Neuronal stem cell (in vitro differentiated cells): ENCODE results near the gene RBMY1F. TPM values are rescaled to one million over a fixed set of nuclear protein-coding genes. Genes with fewer than 3 reads are reported as not detected.
"Not testable (repeated sequence)": the region's sequence is repeated elsewhere in the genome, so short reads cannot be mapped to it uniquely, and the experiment has no call there.

Experiments used
- DNase-seq: peaks from one replicate; pipeline ENCODE4 v3.0.0-alpha.2; 2013; ENCODE audit warnings: low spot score
- H2AFZ ChIP-seq: one replicate; pipeline ENCODE4 v1.6.1; 2013; ENCODE audit warnings: mild to moderate bottlenecking, low read length, inconsistent platforms
- H2AK5ac ChIP-seq: 2 replicates; pipeline ENCODE4 v1.6.1; 2013; ENCODE audit warnings: low read depth, mild to moderate bottlenecking, inconsistent platforms, low read length, moderate library complexity, mixed read lengths
- H2BK120ac ChIP-seq: 2 replicates; pipeline ENCODE4 v1.6.1; 2013; ENCODE audit warnings: low read depth, mild to moderate bottlenecking, inconsistent platforms, low read length, moderate library complexity, mixed read lengths
- H2BK12ac ChIP-seq: one replicate; pipeline ENCODE4 v1.6.1; 2013; ENCODE audit warnings: low read length, inconsistent platforms
- H2BK15ac ChIP-seq: 2 replicates; pipeline ENCODE4 v1.6.1; 2013; ENCODE audit warnings: mild to moderate bottlenecking, low read length, inconsistent platforms, mixed read lengths
- H2BK5ac ChIP-seq: one replicate; pipeline ENCODE4 v1.6.1; 2013; ENCODE audit warnings: inconsistent platforms, mild to moderate bottlenecking, low read length, moderate library complexity
- H3K14ac ChIP-seq: one replicate; pipeline ENCODE4 v1.6.1; 2013; ENCODE audit warnings: low read length, inconsistent platforms
- H3K18ac ChIP-seq: 2 replicates; pipeline ENCODE4 v1.6.1; 2013; ENCODE audit warnings: low read length, inconsistent platforms
- H3K23ac ChIP-seq: 2 replicates; pipeline ENCODE4 v1.6.1; 2013; ENCODE audit warnings: low read depth, mild to moderate bottlenecking, mixed read lengths, low read length, inconsistent platforms; ENCODE audit not compliant: poor library complexity
- H3K27ac ChIP-seq: replicated peaks from 3 replicates; pipeline ENCODE4 v1.5.1; 2013; ENCODE audit warnings: low read length, inconsistent platforms
- H3K27me3 ChIP-seq, 3 experiments: 2 replicates each; pipeline ENCODE4 v1.6.1; 2013; ENCODE audit warnings: low read length in 3 of 3, mild to moderate bottlenecking in 2 of 3, inconsistent platforms in 1 of 3, low read depth in 1 of 3, mixed read lengths in 1 of 3, moderate library complexity in 1 of 3; ENCODE audit not compliant: control insufficient read depth in 3 of 3, insufficient read depth in 3 of 3
- H3K36me3 ChIP-seq, 2 donors: replicated peaks in 1 of 2; 2 replicates each; pipeline ENCODE4 v1.6.1; 2013; ENCODE audit warnings: low read length in 2 of 2; ENCODE audit not compliant: control insufficient read depth in 2 of 2, insufficient read depth in 2 of 2
- H3K4ac ChIP-seq: 2 replicates; pipeline ENCODE4 v1.6.1; 2013; ENCODE audit warnings: inconsistent platforms, mild to moderate bottlenecking, low read length, moderate library complexity
- H3K4me1 ChIP-seq, 2 donors: 1 replicate in 1 of 2; 2 replicates in 1 of 2; pipeline ENCODE4 v1.6.1; 2013; ENCODE audit warnings: low read length in 2 of 2, low read depth in 1 of 2; ENCODE audit not compliant: control insufficient read depth in 2 of 2, insufficient read depth in 1 of 2
- H3K4me2 ChIP-seq: one replicate; pipeline ENCODE4 v1.6.1; 2013; ENCODE audit warnings: mild to moderate bottlenecking, low read length, inconsistent platforms; ENCODE audit not compliant: insufficient read depth, poor library complexity, severe bottlenecking
- H3K4me3 ChIP-seq, 2 donors: 2 replicates each; pipeline ENCODE4 v1.5.1; 2013; ENCODE audit warnings: low read length in 2 of 2, mild to moderate bottlenecking in 2 of 2, inconsistent platforms in 1 of 2, moderate library complexity in 1 of 2
- H3K79me1 ChIP-seq: one replicate; pipeline ENCODE4 v1.6.1; 2013; ENCODE audit warnings: low read depth, mild to moderate bottlenecking, inconsistent platforms, low read length, moderate library complexity
- H3K9ac ChIP-seq: one replicate; pipeline ENCODE4 v1.6.1; 2013; ENCODE audit warnings: mild to moderate bottlenecking, low read depth, low read length, inconsistent platforms; ENCODE audit not compliant: poor library complexity
- H3K9me3 ChIP-seq, 2 donors: replicated peaks in 1 of 2; 2 replicates each; pipeline versions ENCODE3 to v1.6.1; 2013; ENCODE audit warnings: low read length in 2 of 2, mild to moderate bottlenecking in 2 of 2, inconsistent platforms in 1 of 2, low read depth in 1 of 2, mixed read lengths in 1 of 2, moderate library complexity in 1 of 2; ENCODE audit not compliant: control insufficient read depth in 2 of 2, insufficient read depth in 1 of 2
- H4K8ac ChIP-seq: one replicate; pipeline ENCODE4 v1.6.1; 2013; ENCODE audit warnings: low read depth, mild to moderate bottlenecking, inconsistent platforms, low read length, moderate library complexity
- H4K91ac ChIP-seq: one replicate; pipeline ENCODE4 v1.6.1; 2013; ENCODE audit warnings: low read length, low read depth, mild to moderate bottlenecking, inconsistent platforms; ENCODE audit not compliant: poor library complexity
- WGBS, 2 donors: extraction: QIAGEN DNeasy Blood & Tissue Kit; methylation state at CpG; one replicate each; pipeline ENCODE4 v1.1.7; 2013; ENCODE audit warnings: missing lambda C conversion rate in 2 of 2, mixed read lengths in 1 of 2; ENCODE audit not compliant: insufficient read length in 2 of 2, insufficient replicate concordance in 1 of 2; ENCODE audit errors: extremely low coverage in 2 of 2; 5-methylcytosine and 5-hydroxymethylcytosine counted together
- polyA plus RNA-seq, 2 experiments: library from polyadenylated mRNA; stranded (reverse); fragments of 200-250 nt; gene quantifications; one replicate each; pipeline ENCODE4 v1.2.3, GENCODE V29; 2013

Gene RBMY1F
- polyA plus RNA-seq (2013, experiment 1 of 2) = not detected
- not detected for polyA plus RNA-seq (2013, experiment 2 of 2)

DNA sequence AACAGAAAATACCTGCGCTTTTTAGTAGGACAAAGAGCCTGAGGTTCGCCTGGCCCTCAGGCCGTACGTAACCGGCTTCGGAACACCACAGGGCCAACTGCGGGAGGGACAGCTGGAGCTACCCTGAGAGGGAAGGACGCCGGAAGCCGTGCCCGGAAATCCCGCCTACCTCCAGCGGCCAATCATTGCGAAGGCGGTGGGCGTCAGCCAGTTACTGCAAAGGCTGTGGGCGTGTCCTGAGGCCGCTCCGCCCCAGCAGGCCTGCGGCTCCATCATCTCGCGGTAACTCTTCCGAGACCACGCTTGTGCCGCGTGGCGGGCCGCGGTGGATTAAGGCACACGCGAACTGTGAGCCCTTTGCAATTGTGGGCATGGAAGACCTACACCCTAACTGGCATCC is at the start of gene RBMY1F:
RBMY1F (minus strand) TSS at position 101 of the 400 bp plus-strand sequence. CDS start 1,954 bp downstream, outside the sequence.
- not testable (repeated sequence) for H3K4me3 ChIP-seq, H3K27ac ChIP-seq, H3K27me3 ChIP-seq, H3K9me3 ChIP-seq, H3K4ac ChIP-seq, H3K14ac ChIP-seq, H3K18ac ChIP-seq, H2BK15ac ChIP-seq, H4K91ac ChIP-seq, H3K9ac ChIP-seq, H2BK5ac ChIP-seq, H3K4me2 ChIP-seq, H2AFZ ChIP-seq, H3K79me1 ChIP-seq, H3K36me3 ChIP-seq, H3K4me1 ChIP-seq, H2BK12ac ChIP-seq, H2AK5ac ChIP-seq, DNase-seq, H2BK120ac ChIP-seq, H3K23ac ChIP-seq, H4K8ac ChIP-seq
- no CpG with 5 or more reads among the region's 31 CpGs for WGBS, 2 donors

- H3K18ac ChIP-seq, H3K27me3 ChIP-seq, H3K9me3 ChIP-seq, H3K9ac ChIP-seq, H3K14ac ChIP-seq, H2BK120ac ChIP-seq, DNase-seq, H3K27ac ChIP-seq, H4K91ac ChIP-seq, H2AFZ ChIP-seq, H3K23ac ChIP-seq, H2BK12ac ChIP-seq, H4K8ac ChIP-seq, H3K36me3 ChIP-seq, H3K4me2 ChIP-seq, H3K4ac ChIP-seq, H3K4me1 ChIP-seq, H2BK15ac ChIP-seq, H2BK5ac ChIP-seq, H3K4me3 ChIP-seq, H3K79me1 ChIP-seq, H2AK5ac ChIP-seq: not testable (repeated sequence)
- WGBS, 2 donors = no CpG with 5 or more reads among the region's 4 CpGs
Measured at GRCh38 chrY:22151144-22151543, 31.6 kb downstream of the RBMY1F start.

DNA sequence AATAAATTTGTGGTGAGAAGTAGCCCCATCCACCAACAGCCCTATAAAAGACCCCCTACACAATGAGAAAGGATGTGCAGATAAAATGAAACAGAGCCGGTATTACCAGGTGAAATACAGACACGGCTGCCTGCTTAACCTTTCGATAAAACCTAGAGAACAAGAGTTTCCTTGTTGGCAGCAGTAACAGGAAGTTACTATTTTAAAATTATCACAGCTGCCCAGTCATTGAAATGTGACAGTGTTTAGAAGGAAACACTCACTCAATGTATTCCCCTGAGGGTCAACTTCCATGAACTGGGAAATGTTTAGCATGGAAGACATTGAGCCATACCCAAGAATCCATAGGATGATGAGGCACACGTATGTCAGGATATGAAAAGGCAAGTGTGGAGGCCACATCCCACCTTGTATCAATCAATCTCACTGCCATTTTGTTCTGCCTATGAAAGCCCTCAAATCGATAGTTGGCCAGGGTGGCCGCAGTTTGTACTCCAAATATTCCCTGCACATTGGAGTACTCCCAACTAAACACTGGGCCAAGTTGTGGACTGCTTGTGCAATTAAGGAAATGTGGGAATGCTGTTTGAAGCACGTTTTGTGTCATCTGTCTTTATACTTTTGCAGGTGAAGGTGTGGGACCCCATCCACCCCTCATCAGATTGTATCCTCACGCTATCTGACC is 41.6 kb downstream of the RBMY1F start:
- not testable (repeated sequence) for H3K36me3 ChIP-seq, H2AK5ac ChIP-seq, H2BK120ac ChIP-seq, H3K4me1 ChIP-seq, H2AFZ ChIP-seq, H2BK12ac ChIP-seq, H3K9me3 ChIP-seq, H4K8ac ChIP-seq, H3K27me3 ChIP-seq, H4K91ac ChIP-seq, H3K79me1 ChIP-seq, DNase-seq, H2BK15ac ChIP-seq, H3K4ac ChIP-seq, H3K4me3 ChIP-seq, H2BK5ac ChIP-seq, H3K4me2 ChIP-seq, H3K14ac ChIP-seq, H3K27ac ChIP-seq, H3K9ac ChIP-seq, H3K18ac ChIP-seq, H3K23ac ChIP-seq
- WGBS, 2 donors = no CpG with 5 or more reads among the region's 8 CpGs

GRCh38 chrY:22134719-22135118 is 48.0 kb downstream of the RBMY1F start:
- not testable (repeated sequence) for H3K4me1 ChIP-seq, H3K36me3 ChIP-seq, H2BK12ac ChIP-seq, H3K18ac ChIP-seq, H4K8ac ChIP-seq, H3K23ac ChIP-seq, H2BK5ac ChIP-seq, DNase-seq, H3K14ac ChIP-seq, H2BK15ac ChIP-seq, H3K9me3 ChIP-seq, H3K4me3 ChIP-seq, H2AFZ ChIP-seq, H2BK120ac ChIP-seq, H3K27me3 ChIP-seq, H3K79me1 ChIP-seq, H3K9ac ChIP-seq, H3K4ac ChIP-seq, H3K27ac ChIP-seq, H2AK5ac ChIP-seq, H4K91ac ChIP-seq, H3K4me2 ChIP-seq
- WGBS, 2 donors = no CpG with 5 or more reads among the region's 3 CpGs
